ENCODE results near the gene GIGYF1. TPM values are rescaled to one million over a fixed set of nuclear protein-coding genes. Genes with fewer than 3 reads are reported as not detected.

Gene GIGYF1
- polyA plus RNA-seq, 1 donor (not counting 4 experiments of a cell fraction or from before 2014, with no cell fraction given) = 4.0 TPM

GRCh38 chr7:100676501-100677306, 17.3 kb downstream of the GIGYF1 start:
- TF ChIP-seq CTCF (optimal IDR thresholded peaks at IDR 0.05 in 1 of 3, IDR thresholded peaks at IDR 0.05 in 1 of 3, conservative IDR thresholded peaks at IDR 0.05 in 1 of 3; ENCODE audit: extremely low read depth in 1 of 3, insufficient read depth in 2 of 3, low read length in 3 of 3) (no peak), EZH2 (IDR thresholded peaks at IDR 0.05; ENCODE audit: low read length) (no peak)
- H3K9ac ChIP-seq (ENCODE audit: control insufficient read depth, extremely low read depth, insufficient read depth, low read length) = no peak overlapping the region
- dilution Hi-C loops (cut with MboI; ENCODE audit: extremely low pct_ligation_motif_present, low sequenced_read_pairs) = no loop called here
- no peak for DNase-seq (ENCODE audit: low read depth, low spot score)
- no peak overlapping the region for H2AFZ ChIP-seq (ENCODE audit: control insufficient read depth, low read length)
- H4K20me1 ChIP-seq (ENCODE audit: control insufficient read depth, extremely low read depth, insufficient read depth, low read length) = peaks cover 3% of the 10 kb centered on the region
- H3K79me2 ChIP-seq (ENCODE audit: control insufficient read depth, insufficient read depth, low read length) = peaks cover 31% of the 10 kb centered on the region
- FAIRE-seq = no peak
- peaks cover 19 to 28% of the 10 kb centered on the region in 2 experiments for H3K36me3 ChIP-seq (ENCODE audit: control insufficient read depth in 2 of 2, extremely low read depth in 1 of 2, insufficient read depth in 2 of 2, low read length in 2 of 2)
- peak overlapping the region; percentile 41 for H3K4me2 ChIP-seq (ENCODE audit: control insufficient read depth, extremely low read depth, insufficient read depth, low read depth, low read length)
- no peak overlapping the region for H3K27ac ChIP-seq (ENCODE audit: control insufficient read depth, insufficient read depth, low read length)
- peak overlapping the region; percentile 48 to 97 (median 88) for H3K4me3 ChIP-seq (ENCODE audit: control insufficient read depth in 2 of 3, extremely low read depth in 1 of 3, insufficient read depth in 2 of 3, low read depth in 1 of 3, low read length in 3 of 3)
- H3K9me3 ChIP-seq (ENCODE audit: control insufficient read depth, low read depth, low read length) = no peaks in the 10 kb centered on the region
- no peaks in the 10 kb centered on the region for H3K27me3 ChIP-seq (ENCODE audit: control insufficient read depth, extremely low read depth, insufficient read depth, low read length)
- H3K9me1 ChIP-seq (ENCODE audit: control insufficient read depth, extremely low read depth, insufficient read depth, low read length) = no peaks in the 10 kb centered on the region
- H3K4me1 ChIP-seq (ENCODE audit: control insufficient read depth, extremely low read depth, insufficient read depth, low read length) = peaks cover 10% of the 10 kb centered on the region

GRCh38 chr7:100675581-100676350, 18.3 kb downstream of the GIGYF1 start:
- peaks cover 10% of the 10 kb centered on the region for H3K4me1 ChIP-seq (ENCODE audit: control insufficient read depth, extremely low read depth, insufficient read depth, low read length)
- H2AFZ ChIP-seq (ENCODE audit: control insufficient read depth, low read length) = no peak overlapping the region
- DNase-seq (ENCODE audit: low read depth, low spot score) (peak; percentile 33), FAIRE-seq (no peak)
- peak overlapping the region; percentile 51 to 97 (median 88) for H3K4me3 ChIP-seq (ENCODE audit: control insufficient read depth in 2 of 3, extremely low read depth in 1 of 3, insufficient read depth in 2 of 3, low read depth in 1 of 3, low read length in 3 of 3)
- H3K79me2 ChIP-seq (ENCODE audit: control insufficient read depth, insufficient read depth, low read length) = peaks cover 31% of the 10 kb centered on the region
- TF ChIP-seq CTCF (optimal IDR thresholded peaks at IDR 0.05 in 1 of 3, IDR thresholded peaks at IDR 0.05 in 1 of 3, conservative IDR thresholded peaks at IDR 0.05 in 1 of 3; ENCODE audit: extremely low read depth in 1 of 3, insufficient read depth in 2 of 3, low read length in 3 of 3) (no peak), EZH2 (IDR thresholded peaks at IDR 0.05; ENCODE audit: low read length) (no peak)
- no peak overlapping the region for H3K27ac ChIP-seq (ENCODE audit: control insufficient read depth, insufficient read depth, low read length)
- dilution Hi-C loops (cut with MboI; ENCODE audit: extremely low pct_ligation_motif_present, low sequenced_read_pairs) = no loop called here
- no peaks in the 10 kb centered on the region for H3K9me3 ChIP-seq (ENCODE audit: control insufficient read depth, low read depth, low read length)
- H3K9me1 ChIP-seq (ENCODE audit: control insufficient read depth, extremely low read depth, insufficient read depth, low read length) = no peaks in the 10 kb centered on the region
- peak overlapping the region; percentile 63 for H3K9ac ChIP-seq (ENCODE audit: control insufficient read depth, extremely low read depth, insufficient read depth, low read length)
- H4K20me1 ChIP-seq (ENCODE audit: control insufficient read depth, extremely low read depth, insufficient read depth, low read length) = peaks cover 3% of the 10 kb centered on the region
- H3K27me3 ChIP-seq (ENCODE audit: control insufficient read depth, extremely low read depth, insufficient read depth, low read length) = no peaks in the 10 kb centered on the region
- H3K36me3 ChIP-seq (ENCODE audit: control insufficient read depth in 2 of 2, extremely low read depth in 1 of 2, insufficient read depth in 2 of 2, low read length in 2 of 2) = peaks cover 18 to 22% of the 10 kb centered on the region in 2 experiments
- peak overlapping the region; percentile 73 for H3K4me2 ChIP-seq (ENCODE audit: control insufficient read depth, extremely low read depth, insufficient read depth, low read depth, low read length)
